Measurements from ENCODE around the gene CD247.

CD247 gene

DNA sequence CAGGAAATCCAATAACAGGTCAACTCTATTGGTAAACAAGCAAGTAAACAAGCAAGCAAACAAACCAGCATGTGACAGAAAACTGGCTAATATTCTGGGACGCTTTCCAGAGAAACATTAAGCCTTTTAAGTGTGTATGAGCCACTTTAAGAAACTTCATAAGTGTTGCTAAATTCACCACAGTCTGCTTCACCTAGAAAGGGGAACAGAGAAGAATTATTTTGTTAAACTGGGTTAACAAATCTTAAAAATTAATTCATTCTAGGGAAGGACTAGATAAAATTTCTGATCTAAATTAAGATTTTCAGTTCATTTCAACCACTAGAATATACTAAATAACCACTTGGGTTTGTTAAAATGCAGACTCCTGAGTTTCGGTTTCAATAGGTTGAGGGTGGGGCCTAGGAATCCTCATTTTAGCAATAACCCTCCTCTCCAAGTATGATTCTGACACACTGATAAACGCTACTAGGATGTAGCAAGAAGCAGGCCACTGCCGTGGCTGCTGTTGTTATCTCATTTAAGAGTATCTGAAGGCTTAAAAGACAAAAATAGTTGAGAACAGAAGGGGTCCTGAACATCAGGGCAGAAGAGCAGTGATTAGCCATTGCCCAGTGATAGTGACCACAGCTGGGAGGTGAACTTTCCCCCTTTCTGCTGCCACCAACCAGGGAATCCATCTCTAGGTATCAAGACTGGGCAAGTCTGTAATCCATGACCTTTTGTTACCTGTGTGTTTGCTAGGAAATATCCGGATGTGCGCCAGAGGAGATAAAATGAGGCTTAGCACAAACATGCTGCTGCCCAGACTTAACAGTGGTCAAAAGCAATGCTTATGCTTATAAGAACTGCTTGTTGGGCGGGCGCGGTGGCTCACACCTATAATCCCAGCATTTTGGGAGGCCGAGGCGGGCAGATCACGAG, 24.0 kb upstream of the CD247 start:
- H3K4me3 ChIP-seq (ENCODE audit: control insufficient read depth, low read depth, low read length): no peak overlapping the region
- TF ChIP-seq, protein P1, sequence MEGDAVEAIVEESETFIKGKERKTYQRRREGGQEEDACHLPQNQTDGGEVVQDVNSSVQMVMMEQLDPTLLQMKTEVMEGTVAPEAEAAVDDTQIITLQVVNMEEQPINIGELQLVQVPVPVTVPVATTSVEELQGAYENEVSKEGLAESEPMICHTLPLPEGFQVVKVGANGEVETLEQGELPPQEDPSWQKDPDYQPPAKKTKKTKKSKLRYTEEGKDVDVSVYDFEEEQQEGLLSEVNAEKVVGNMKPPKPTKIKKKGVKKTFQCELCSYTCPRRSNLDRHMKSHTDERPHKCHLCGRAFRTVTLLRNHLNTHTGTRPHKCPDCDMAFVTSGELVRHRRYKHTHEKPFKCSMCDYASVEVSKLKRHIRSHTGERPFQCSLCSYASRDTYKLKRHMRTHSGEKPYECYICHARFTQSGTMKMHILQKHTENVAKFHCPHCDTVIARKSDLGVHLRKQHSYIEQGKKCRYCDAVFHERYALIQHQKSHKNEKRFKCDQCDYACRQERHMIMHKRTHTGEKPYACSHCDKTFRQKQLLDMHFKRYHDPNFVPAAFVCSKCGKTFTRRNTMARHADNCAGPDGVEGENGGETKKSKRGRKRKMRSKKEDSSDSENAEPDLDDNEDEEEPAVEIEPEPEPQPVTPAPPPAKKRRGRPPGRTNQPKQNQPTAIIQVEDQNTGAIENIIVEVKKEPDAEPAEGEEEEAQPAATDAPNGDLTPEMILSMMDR (conservative IDR thresholded peaks at IDR 0.05; ENCODE audit: control insufficient read depth, insufficient read depth, low read depth, low read length): no peak
- no peak for DNase-seq (ENCODE audit: low read depth)

DNA sequence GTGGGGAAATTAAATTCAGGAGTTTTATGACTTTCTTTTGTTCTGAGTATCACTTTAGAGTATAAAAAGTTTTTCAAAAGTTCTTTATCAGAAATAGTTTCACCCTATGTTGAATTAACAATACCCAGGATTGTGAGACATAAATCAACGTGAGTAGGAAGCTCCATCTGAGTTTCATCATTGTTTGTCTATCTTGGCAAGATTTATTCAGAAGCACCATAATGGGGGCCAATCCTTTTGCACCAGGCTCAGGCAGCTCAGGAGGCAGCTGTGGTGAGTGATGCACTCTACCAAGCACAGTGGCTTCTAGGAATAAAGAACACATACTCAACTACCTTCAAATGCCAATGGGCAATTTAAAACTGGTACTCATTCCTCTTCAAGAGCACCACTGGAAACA, 23.3 kb upstream of the CD247 start:
- peak; percentile 62 for DNase-seq (ENCODE audit: low read depth)
- TF ChIP-seq, protein P1 (conservative IDR thresholded peaks at IDR 0.05; ENCODE audit: control insufficient read depth, insufficient read depth, low read depth, low read length): no peak
- H3K4me3 ChIP-seq (ENCODE audit: control insufficient read depth, low read depth, low read length): no peak overlapping the region

DNA sequence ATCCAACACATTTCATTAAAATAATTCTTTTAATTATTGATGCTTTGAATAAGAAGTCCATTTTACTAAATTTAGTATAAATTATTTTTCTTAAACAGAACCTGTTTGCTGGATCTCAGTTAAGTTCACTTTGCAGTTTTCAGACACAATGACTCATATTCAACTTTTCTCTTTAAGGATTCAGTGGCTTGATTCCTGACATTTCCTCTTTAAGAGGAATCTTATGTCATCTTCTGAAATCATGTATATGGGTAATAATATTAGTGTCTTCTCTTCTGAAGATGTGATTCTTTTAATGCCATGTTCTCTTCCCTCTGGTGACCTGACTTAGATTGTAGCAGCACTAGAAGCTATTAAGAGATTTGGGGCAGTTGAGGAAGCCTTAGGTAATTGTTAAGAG, 22.7 kb upstream of the CD247 start:
- peak; percentile 47 for DNase-seq (ENCODE audit: low read depth)
- no peak overlapping the region for H3K4me3 ChIP-seq (ENCODE audit: control insufficient read depth, low read depth, low read length)
- TF ChIP-seq, protein P1 (conservative IDR thresholded peaks at IDR 0.05; ENCODE audit: control insufficient read depth, insufficient read depth, low read depth, low read length): no peak

DNA sequence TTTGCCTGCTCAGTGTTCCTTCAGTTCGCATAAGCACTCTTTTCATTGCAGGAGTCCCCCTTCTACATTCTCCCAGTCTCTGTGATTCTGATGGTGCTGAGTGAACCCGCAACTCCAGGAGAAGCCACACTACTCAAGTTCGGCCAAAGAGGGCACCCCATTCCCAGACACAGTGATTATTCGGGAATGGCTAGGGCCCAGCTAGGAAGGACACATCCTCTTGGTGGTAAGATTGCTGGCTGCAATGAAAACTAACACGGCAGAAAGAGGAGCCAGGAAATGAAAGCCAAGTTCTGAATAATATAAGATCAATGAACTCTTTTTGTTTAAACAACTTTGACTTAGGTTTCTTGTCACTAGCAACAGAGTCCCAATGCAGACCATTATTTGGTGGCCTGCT, 20.3 kb upstream of the CD247 start:
- no peak for DNase-seq (ENCODE audit: low read depth)
- no peak overlapping the region for H3K4me3 ChIP-seq (ENCODE audit: control insufficient read depth, low read depth, low read length)
- TF ChIP-seq, protein P1 (conservative IDR thresholded peaks at IDR 0.05; ENCODE audit: control insufficient read depth, insufficient read depth, low read depth, low read length): no peak

DNA sequence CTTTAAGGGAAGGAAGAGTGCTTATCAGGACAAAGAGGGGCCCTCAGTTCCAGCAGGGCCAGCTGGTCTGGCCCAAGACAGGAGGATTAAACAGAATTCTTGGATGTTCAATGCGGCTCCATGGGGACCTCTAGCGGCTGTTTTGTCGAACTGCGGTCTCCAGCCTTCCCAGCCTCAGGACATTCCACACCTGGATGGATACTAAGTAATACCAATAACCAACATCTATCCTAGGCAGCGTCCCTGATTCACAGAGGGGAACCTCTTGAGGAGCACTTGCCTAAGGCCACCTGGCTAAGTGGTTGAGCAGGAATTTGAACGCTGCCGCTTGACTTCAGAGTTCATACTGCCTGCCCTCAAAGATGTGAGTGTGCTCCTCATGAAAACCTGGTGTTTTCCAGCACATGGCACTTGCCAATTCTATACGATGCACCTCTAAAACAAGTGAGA, 15.5 kb upstream of the CD247 start:
- TF ChIP-seq, protein P1 (conservative IDR thresholded peaks at IDR 0.05; ENCODE audit: control insufficient read depth, insufficient read depth, low read depth, low read length): peak; percentile 91
- DNase-seq (ENCODE audit: low read depth): peak; percentile 62
- H3K4me3 ChIP-seq (ENCODE audit: control insufficient read depth, low read depth, low read length): no peak overlapping the region

DNA sequence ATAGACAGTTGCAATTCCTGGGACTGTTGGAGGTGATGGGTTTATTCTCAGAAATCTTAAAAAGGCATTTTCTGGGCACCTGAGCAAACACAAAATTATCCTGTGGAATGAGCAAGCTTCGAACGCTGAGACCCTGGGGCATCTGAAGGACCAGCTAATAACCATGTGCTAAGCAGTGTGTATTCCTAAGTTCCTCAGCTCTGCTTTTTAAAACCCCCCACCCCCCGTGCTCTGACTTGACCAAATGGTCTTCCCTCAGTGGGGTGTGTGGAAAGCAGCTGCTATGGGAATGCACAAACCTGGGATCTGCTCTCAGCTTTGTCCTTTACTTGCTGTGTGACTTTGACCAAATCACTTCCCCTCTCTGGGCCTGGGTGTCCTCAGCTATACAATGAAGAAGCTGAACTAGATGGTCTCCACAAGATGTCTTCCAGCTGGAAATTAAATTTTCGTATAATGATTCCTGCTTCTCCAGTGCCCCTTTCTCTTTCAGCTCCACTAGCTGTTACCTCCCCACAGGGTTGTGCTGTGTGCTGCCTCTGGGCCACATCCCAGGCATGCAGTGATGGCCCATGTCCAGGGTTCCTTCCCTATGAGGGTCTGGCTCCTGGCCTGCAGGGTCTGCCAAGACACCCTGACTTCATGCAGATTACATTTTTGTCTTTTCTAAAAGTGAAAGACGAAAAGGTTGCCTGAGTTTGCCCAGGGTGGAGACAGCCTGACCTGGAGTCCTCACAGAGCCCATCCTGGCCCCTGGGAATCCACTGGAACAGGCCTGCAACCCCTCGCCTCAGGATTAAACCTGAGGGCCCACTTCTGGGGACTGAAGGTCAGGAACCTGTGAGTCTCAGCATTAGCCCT, 14.9 kb upstream of the CD247 start:
- DNase-seq (ENCODE audit: low read depth): no peak
- TF ChIP-seq, protein P1 (conservative IDR thresholded peaks at IDR 0.05; ENCODE audit: control insufficient read depth, insufficient read depth, low read depth, low read length): no peak
- H3K4me3 ChIP-seq (ENCODE audit: control insufficient read depth, low read depth, low read length): no peak overlapping the region
